ENCODE measurements around the gene MAP3K6.
"Not testable (repeated sequence)": the region's sequence is repeated elsewhere in the genome, so short reads cannot be mapped to it uniquely, and the experiment has no call there.

The MAP3K6 gene

GRCh38 chr1:27366411-27367159 lies at the start of gene MAP3K6:
MAP3K6 (minus strand) TSS chr1:27366961; CDS start chr1:27366597, 364 bp downstream.
- peak; percentile 56 to 59 for DNase-seq

- DNase-seq = no peak
These were observed 47.3 kb upstream of the MAP3K6 start for GRCh38 chr1:27414091-27414490.

GRCh38 chr1:27413004-27413403 lies 46.2 kb upstream of the MAP3K6 start:
- no peak for DNase-seq

GRCh38 chr1:27412502-27412901 lies 45.7 kb upstream of the MAP3K6 start:
- DNase-seq = no peak

GRCh38 chr1:27410709-27411108 lies 43.9 kb upstream of the MAP3K6 start:
- DNase-seq = no peak

- no peak for DNase-seq
These were observed 42.9 kb upstream of the MAP3K6 start for GRCh38 chr1:27409669-27410068.

GRCh38 chr1:27408151-27408550 lies 41.4 kb upstream of the MAP3K6 start:
- DNase-seq = no peak

- DNase-seq = not testable (repeated sequence)
These were observed 40.0 kb upstream of the MAP3K6 start for GRCh38 chr1:27406791-27407190.

- no peak for DNase-seq
These were observed 39.6 kb upstream of the MAP3K6 start for GRCh38 chr1:27406362-27406680.

GRCh38 chr1:27405598-27406361 lies 39.0 kb upstream of the MAP3K6 start:
- not testable (repeated sequence) for DNase-seq

- no peak for DNase-seq
These were observed 38.3 kb upstream of the MAP3K6 start for GRCh38 chr1:27405074-27405473.

- DNase-seq = no peak
These were observed 37.2 kb upstream of the MAP3K6 start for GRCh38 chr1:27403931-27404330.

GRCh38 chr1:27403065-27403726 lies 36.4 kb upstream of the MAP3K6 start:
- peak in 1 of 2 donors; percentile 46 for DNase-seq

- peak; percentile 56 to 66 for DNase-seq
These were observed 35.6 kb upstream of the MAP3K6 start for GRCh38 chr1:27402349-27402754.

GRCh38 chr1:27400963-27401341 lies 34.2 kb upstream of the MAP3K6 start:
- DNase-seq = no peak

GRCh38 chr1:27400082-27400962 lies 33.6 kb upstream of the MAP3K6 start:
- no peak for DNase-seq

GRCh38 chr1:27399251-27400025 lies 32.7 kb upstream of the MAP3K6 start:
- no peak for DNase-seq

- no peak for DNase-seq
These were observed 31.8 kb upstream of the MAP3K6 start for GRCh38 chr1:27398405-27399149.

- DNase-seq = no peak
These were observed 31.0 kb upstream of the MAP3K6 start for GRCh38 chr1:27397749-27398148.

GRCh38 chr1:27397110-27397509 lies 30.3 kb upstream of the MAP3K6 start:
- DNase-seq = no peak
